Adipose tissue (tissue), 3 donors: ENCODE measurements around the gene LLGL1. TPM values are rescaled to one million over a fixed set of nuclear protein-coding genes. Genes with fewer than 3 reads are reported as not detected.

Source experiments
- H3K27ac ChIP-seq: one replicate; pipeline ENCODE4 v1.5.1; 2013; ENCODE audit warnings: low read depth, low read length
- WGBS, 3 donors: extraction: QIAGEN DNeasy Blood & Tissue Kit; methylation state at CpG; one replicate each; pipeline ENCODE4 v1.1.7; 2013; 5-methylcytosine and 5-hydroxymethylcytosine counted together
- polyA plus RNA-seq, 3 donors: library from polyadenylated mRNA; stranded (reverse); fragments of 200-250 nt; gene quantifications; one replicate each; pipeline ENCODE4 v1.2.3, GENCODE V29; 2013
- donor health status: healthy with polysubstance abuse.
- donor health status: Bipolar disorder and iron deficiency.
- donor health status: healthy.

Gene LLGL1
- polyA plus RNA-seq, 3 donors: 5.0 to 13.4 (median 7.9) TPM

GRCh38 chr17:18245038-18245776, 19.8 kb downstream of the LLGL1 start:
- WGBS, 3 donors: 91 to 92% (median 92%) methylated on average over 21 of the region's 21 CpGs
- H3K27ac ChIP-seq: no peak overlapping the region

GRCh38 chr17:18246109-18246725, 20.8 kb downstream of the LLGL1 start:
- no peak overlapping the region for H3K27ac ChIP-seq
- WGBS, 3 donors: 86 to 93% (median 87%) methylated on average over 22 to 24 of the region's 24 CpGs

- 44 to 52% (median 48%) methylated on average over 42 to 46 of the region's 46 CpGs for WGBS, 3 donors
- no peak overlapping the region for H3K27ac ChIP-seq
Measured at GRCh38 chr17:18246880-18247612, 21.6 kb downstream of the LLGL1 start.

- H3K27ac ChIP-seq: no peak overlapping the region
- 65 to 83% (median 75%) methylated on average over 30 of the region's 30 CpGs for WGBS, 3 donors
Measured at GRCh38 chr17:18247613-18248001, 22.2 kb downstream of the LLGL1 start.

GRCh38 chr17:18248300-18248731, 22.9 kb downstream of the LLGL1 start:
- 20 to 28% (median 22%) methylated on average over 9 of the region's 9 CpGs for WGBS, 3 donors
- H3K27ac ChIP-seq: no peak overlapping the region

GRCh38 chr17:18248811-18249210, 23.4 kb downstream of the LLGL1 start:
- H3K27ac ChIP-seq: no peak overlapping the region
- 80 to 83% (median 80%) methylated on average over 7 of the region's 7 CpGs for WGBS, 3 donors

- WGBS, 3 donors: 60 to 92% (median 85%) methylated on average over 9 of the region's 9 CpGs
- no peak overlapping the region for H3K27ac ChIP-seq
Measured at GRCh38 chr17:18250259-18250658, 24.8 kb downstream of the LLGL1 start.

- no peak overlapping the region for H3K27ac ChIP-seq
- WGBS, 3 donors: 93 to 95% (median 94%) methylated on average over 14 of the region's 14 CpGs
Measured at GRCh38 chr17:18250708-18251107, 25.3 kb downstream of the LLGL1 start.

GRCh38 chr17:18251204-18251603, 25.8 kb downstream of the LLGL1 start:
- 81 to 85% (median 81%) methylated on average over 15 of the region's 15 CpGs for WGBS, 3 donors

GRCh38 chr17:18252160-18252559, 26.7 kb downstream of the LLGL1 start:
- H3K27ac ChIP-seq: no peak overlapping the region
- WGBS, 3 donors: 81 to 86% (median 82%) methylated on average over 5 of the region's 5 CpGs

More at GRCh38 chr17:18251204-18251603, 25.8 kb downstream of the LLGL1 start:
- no peak overlapping the region for H3K27ac ChIP-seq

- 85 to 89% (median 88%) methylated on average over 16 of the region's 16 CpGs for WGBS, 3 donors
- H3K27ac ChIP-seq: no peak overlapping the region
Measured at GRCh38 chr17:18253187-18253884, 27.9 kb downstream of the LLGL1 start.

- no peak overlapping the region for H3K27ac ChIP-seq
- WGBS, 3 donors: 91 to 94% (median 92%) methylated on average over 24 to 27 of the region's 27 CpGs
Measured at GRCh38 chr17:18253947-18254821, 28.7 kb downstream of the LLGL1 start.

- H3K27ac ChIP-seq: no peak overlapping the region
- WGBS, 3 donors: 95 to 98% (median 97%) methylated on average over 8 of the region's 8 CpGs
Measured at GRCh38 chr17:18254888-18255649, 29.6 kb downstream of the LLGL1 start.

- 67 to 85% (median 77%) methylated on average over 11 of the region's 11 CpGs for WGBS, 3 donors
- no peak overlapping the region for H3K27ac ChIP-seq
Measured at GRCh38 chr17:18256351-18256750, 30.9 kb downstream of the LLGL1 start.

- H3K27ac ChIP-seq: no peak overlapping the region
- 53 to 87% (median 86%) methylated on average over 7 of the region's 7 CpGs for WGBS, 3 donors
Measured at GRCh38 chr17:18256776-18257175, 31.3 kb downstream of the LLGL1 start.

- WGBS, 3 donors: 13 to 31% (median 24%) methylated on average over 18 of the region's 18 CpGs
- H3K27ac ChIP-seq: peak overlapping the region; percentile 45
Measured at GRCh38 chr17:18257268-18257981, 32.0 kb downstream of the LLGL1 start.

GRCh38 chr17:18257982-18258355, 32.5 kb downstream of the LLGL1 start:
- WGBS, 3 donors: 0 to 1% (median 0%) methylated on average over 13 to 16 of the region's 16 CpGs
- H3K27ac ChIP-seq: peak overlapping the region; percentile 45
